Psoas muscle (tissue), 8 donors: ENCODE data around the gene XIRP2. TPM values are rescaled to one million over a fixed set of nuclear protein-coding genes. Genes with fewer than 3 reads are reported as not detected.

Experiments
- ATAC-seq, 4 donors: fragments of 200-7000 bp; cut with Tn5 transposase; one replicate each; pipeline ENCODE4 v1.9.1; 2020; ENCODE audit warnings: moderate library complexity in 3 of 4, mild to moderate bottlenecking in 2 of 4
- DNase-seq, 2 donors: peaks; one replicate each; pipeline ENCODE4 v3.0.0-alpha.2; 2020
- H3K27ac ChIP-seq: fragments of 200-600 bp; one replicate; pipeline ENCODE4 v1.8.0; 2022
- H3K27me3 ChIP-seq, 3 donors: fragments of 200-600 bp in 1 of 3; one replicate each; pipeline versions ENCODE4 v1.6.1 to v1.8.0; 2013 to 2022; ENCODE audit warnings: low read length in 2 of 3, mild to moderate bottlenecking in 2 of 3, moderate library complexity in 1 of 3; ENCODE audit not compliant: insufficient read depth in 3 of 3
- H3K36me3 ChIP-seq, 2 donors: fragments of 200-600 bp in 1 of 2; one replicate each; pipeline versions ENCODE4 v1.6.1 to v1.8.0; 2013 to 2022; ENCODE audit warnings: low read depth in 1 of 2, mild to moderate bottlenecking in 1 of 2, moderate library complexity in 1 of 2; ENCODE audit not compliant: insufficient read depth in 1 of 2
- H3K4me1 ChIP-seq: fragments of 200-600 bp; one replicate; pipeline ENCODE4 v1.8.0; 2022
- H3K4me3 ChIP-seq: fragments of 200-600 bp; one replicate; pipeline ENCODE4 v1.8.0; 2022; ENCODE audit warnings: mild to moderate bottlenecking
- H3K9me3 ChIP-seq: fragments of 200-600 bp; one replicate; pipeline ENCODE4 v1.8.0; 2022
- WGBS, 3 donors: extraction: QIAGEN DNeasy Blood & Tissue Kit; methylation state at CpG; one replicate each; pipeline versions ENCODE4 v1.1.6 to v1.1.7; 2013; 5-methylcytosine and 5-hydroxymethylcytosine counted together
- intact Hi-C, 2 donors: fragments of 100-400 bp; cut with DNase I; formaldehyde crosslinking; loops; one replicate each; pipeline versions ENCODE4 v1.11.0 to v1.14.2; 2022
- polyA plus RNA-seq, 3 donors: library from polyadenylated mRNA; stranded (reverse); fragments of 200-250 nt; gene quantifications; one replicate each; pipeline ENCODE4 v1.2.3, GENCODE V29; 2013
- total RNA-seq, 4 donors: library from RNA; stranded (reverse); fragmentation: NEBNext Ultra II Directional in 2 of 4; extraction: Animal tissue kit (Norgen Biotek cat#: 25700) in 2 of 4; gene quantifications; one replicate each; pipeline versions ENCODE4 v1.2.1 to v1.2.4, GENCODE V29; 2021 to 2023
- TF ChIP-seq, protein P1 (sequence below): fragments of 200-600 bp; IDR thresholded peaks from one replicate; pipeline ENCODE4 v1.8.0; 2022; ENCODE audit warnings: antibody characterized with exemption
- donor health status: healthy with polysubstance abuse.
- donor health status: DM: no; HTN: no; CAD: no; lungs with moderate emphysema.
- donor health status: Bipolar disorder and iron deficiency.
- donor health status: healthy.
- donor health status: DM: yes; HTN: yes; CAD: no.
- donor health status: DM: no; HTN: no; CAD: no.
- donor health status: DM: no; HTN: no; CAD: no.
- donor health status: DM: yes; HTN: yes; CAD: no.

XIRP2 gene
- total and polyA plus RNA-seq, 7 donors, result 355 to 8,701 (median 2,071) TPM

- no peak overlapping the region for H3K27ac ChIP-seq
- no peaks in the 10 kb centered on the region for H3K4me1 ChIP-seq
- TF ChIP-seq, protein P1, sequence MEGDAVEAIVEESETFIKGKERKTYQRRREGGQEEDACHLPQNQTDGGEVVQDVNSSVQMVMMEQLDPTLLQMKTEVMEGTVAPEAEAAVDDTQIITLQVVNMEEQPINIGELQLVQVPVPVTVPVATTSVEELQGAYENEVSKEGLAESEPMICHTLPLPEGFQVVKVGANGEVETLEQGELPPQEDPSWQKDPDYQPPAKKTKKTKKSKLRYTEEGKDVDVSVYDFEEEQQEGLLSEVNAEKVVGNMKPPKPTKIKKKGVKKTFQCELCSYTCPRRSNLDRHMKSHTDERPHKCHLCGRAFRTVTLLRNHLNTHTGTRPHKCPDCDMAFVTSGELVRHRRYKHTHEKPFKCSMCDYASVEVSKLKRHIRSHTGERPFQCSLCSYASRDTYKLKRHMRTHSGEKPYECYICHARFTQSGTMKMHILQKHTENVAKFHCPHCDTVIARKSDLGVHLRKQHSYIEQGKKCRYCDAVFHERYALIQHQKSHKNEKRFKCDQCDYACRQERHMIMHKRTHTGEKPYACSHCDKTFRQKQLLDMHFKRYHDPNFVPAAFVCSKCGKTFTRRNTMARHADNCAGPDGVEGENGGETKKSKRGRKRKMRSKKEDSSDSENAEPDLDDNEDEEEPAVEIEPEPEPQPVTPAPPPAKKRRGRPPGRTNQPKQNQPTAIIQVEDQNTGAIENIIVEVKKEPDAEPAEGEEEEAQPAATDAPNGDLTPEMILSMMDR, result no peak
- H3K4me3 ChIP-seq, result no peak overlapping the region
- H3K36me3 ChIP-seq, result no peaks in the 10 kb centered on the region
- ATAC-seq (no peak), DNase-seq (no peak)
- H3K9me3 ChIP-seq, result no peaks in the 10 kb centered on the region
- WGBS, 3 donors, result 42 to 59% (median 56%) methylated on average over 1 of the region's 1 CpG
- intact Hi-C loops, result no loop called here
- H3K27me3 ChIP-seq, result no peaks in the 10 kb centered on the region
Measured at GRCh38 chr2:167157523-167157922, 269.2 kb downstream of the XIRP2 start.

GRCh38 chr2:167177196-167177595, 288.9 kb downstream of the XIRP2 start:
- H3K9me3 ChIP-seq, result no peaks in the 10 kb centered on the region
- ATAC-seq, result no peak
- no peaks in the 10 kb centered on the region for H3K36me3 ChIP-seq
- intact Hi-C loops, result no loop called here
- H3K4me3 ChIP-seq, result no peak overlapping the region
- TF ChIP-seq, protein P1, result no peak
- no peaks in the 10 kb centered on the region for H3K27me3 ChIP-seq
- no peaks in the 10 kb centered on the region for H3K4me1 ChIP-seq
- H3K27ac ChIP-seq, result no peak overlapping the region
- no peak for DNase-seq

DNA sequence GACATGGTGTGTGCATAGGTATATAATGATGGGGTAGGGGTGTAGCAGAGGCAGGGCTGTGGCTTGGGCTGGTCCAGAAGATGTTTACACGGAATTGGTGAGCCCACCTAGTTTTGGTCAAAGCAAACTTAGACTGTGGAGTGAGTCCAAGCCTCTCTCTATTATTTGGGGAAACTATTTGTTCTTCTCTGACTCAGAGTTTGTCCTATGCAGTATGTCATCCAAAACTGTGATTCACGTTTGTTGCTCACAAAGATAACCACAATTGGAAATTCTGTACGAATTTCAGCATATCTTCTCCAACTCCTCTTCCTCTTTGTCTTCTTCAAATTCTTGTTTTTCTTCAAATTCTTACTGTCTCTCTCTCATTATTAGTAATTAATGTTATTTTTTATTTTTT, 292.9 kb downstream of the XIRP2 start:
- Histone ChIP-seq H3K4me3 (no peak overlapping the region), H3K9me3 (no peaks in the 10 kb centered on the region), H3K36me3 (no peaks in the 10 kb centered on the region), H3K27ac (no peak overlapping the region), H3K4me1 (peaks cover 3% of the 10 kb centered on the region), H3K27me3 (no peaks in the 10 kb centered on the region)
- intact Hi-C loops, result loop anchor here in 1 of 2 donors (5.0 kb wide), 1 partner anchor 34 kb away; no protein-coding TSS in a partner anchor
- peak in 2 of 4 donors; percentile 30 to 35 for ATAC-seq
- TF ChIP-seq, protein P1, result no peak
- WGBS, 3 donors, result 74 to 92% (median 79%) methylated on average over 3 of the region's 3 CpGs
- no peak for DNase-seq

- 55 to 88% (median 75%) methylated on average over 4 of the region's 4 CpGs for WGBS, 3 donors
- TF ChIP-seq, protein P1, result no peak
- intact Hi-C loops, result loop anchor here in 1 of 2 donors (5.0 kb wide), 1 partner anchor 34 kb away; no protein-coding TSS in a partner anchor
- H3K36me3 ChIP-seq, result no peaks in the 10 kb centered on the region
- H3K9me3 ChIP-seq, result no peaks in the 10 kb centered on the region
- H3K4me1 ChIP-seq, result peaks cover 9% of the 10 kb centered on the region
- ATAC-seq, result peak in 1 of 4 donors; percentile 54
- no peak overlapping the region for H3K4me3 ChIP-seq
- H3K27me3 ChIP-seq, result no peaks in the 10 kb centered on the region
- DNase-seq, result no peak
- no peak overlapping the region for H3K27ac ChIP-seq
Measured at GRCh38 chr2:167181688-167182087, 293.4 kb downstream of the XIRP2 start.

GRCh38 chr2:167182403-167182802, 294.1 kb downstream of the XIRP2 start:
- intact Hi-C loops, result loop anchor here in 1 of 2 donors (5.0 kb wide), 1 partner anchor 35 kb away; no protein-coding TSS in a partner anchor
- 84 to 96% (median 95%) methylated on average over 2 of the region's 2 CpGs for WGBS, 3 donors
- H3K4me1 ChIP-seq, result peaks cover 9% of the 10 kb centered on the region

More at GRCh38 chr2:167182403-167182802, 294.1 kb downstream of the XIRP2 start:
- Histone ChIP-seq H3K36me3 (no peaks in the 10 kb centered on the region), H3K4me3 (no peak overlapping the region), H3K9me3 (no peaks in the 10 kb centered on the region), H3K27ac (peak overlapping the region; percentile 21), H3K27me3 (no peaks in the 10 kb centered on the region)
- DNase-seq (no peak), ATAC-seq (no peak)
- TF ChIP-seq, protein P1, result no peak
